Testis (tissue), 2 donors: ENCODE results near the gene GRM2.

Experiments used
- CTCF ChIP-seq, 3 experiments: fragments of 450-650 bp in 2 of 3; fragments of 200-600 bp in 1 of 3; sonication (generic) in 1 of 3; IDR thresholded peaks; one replicate each; pipeline ENCODE4 v1.5.1; 2016 to 2019; ENCODE audit warnings: antibody characterized with exemption in 3 of 3, mild to moderate bottlenecking in 2 of 3, moderate library complexity in 1 of 3
- POLR2A ChIP-seq: fragments of 450-650 bp; IDR thresholded peaks from one replicate; pipeline ENCODE4 v1.6.1; 2017; ENCODE audit warnings: antibody characterized with exemption, mild to moderate bottlenecking, moderate library complexity

- TF ChIP-seq POLR2A (no peak), CTCF (IDR thresholded peaks at IDR 0.05) (no peak)
Measured at GRCh38 chr3:51673181-51673801, 33.6 kb upstream of the GRM2 start.
